Dermis blood vessel endothelial cell (primary cell): ENCODE data around the gene LTB. TPM values are rescaled to one million over a fixed set of nuclear protein-coding genes. Genes with fewer than 3 reads are reported as not detected.
"Not testable (repeated sequence)": the region's sequence is repeated elsewhere in the genome, so short reads cannot be mapped to it uniquely, and the experiment has no call there.

Source experiments
- DNase-seq: peaks from one replicate; pipeline ENCODE4 v3.0.0; 2010
- total RNA-seq: library from RNA; depleted of rRNA; stranded (reverse); fragments of >200 nt; gene quantifications from 2 replicates; pipeline ENCODE4 v1.2.3, GENCODE V29; 2014

LTB gene
- total RNA-seq, 1 donor from 2014 or later: 30.5 TPM

DNA sequence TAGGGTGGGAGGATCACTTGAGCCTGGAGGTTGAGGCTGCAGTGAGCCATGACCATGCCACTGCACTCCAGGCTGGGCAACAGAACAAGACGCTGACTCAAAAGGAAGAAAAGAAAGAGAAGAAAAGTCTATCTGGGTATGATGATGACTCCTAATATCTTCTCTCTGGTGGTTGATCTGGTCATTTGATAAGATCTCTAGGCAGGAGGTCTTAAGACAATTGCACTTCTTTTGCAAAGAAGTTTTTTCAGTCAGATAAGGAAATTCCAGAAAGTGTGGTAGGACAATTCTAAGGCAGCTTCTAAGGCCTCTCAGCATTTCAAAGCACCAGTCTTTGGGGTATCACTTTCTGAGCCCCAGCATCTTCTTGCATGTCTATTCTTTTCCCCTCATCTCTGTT is 25.1 kb upstream of the LTB start:
- no peak for DNase-seq

DNA sequence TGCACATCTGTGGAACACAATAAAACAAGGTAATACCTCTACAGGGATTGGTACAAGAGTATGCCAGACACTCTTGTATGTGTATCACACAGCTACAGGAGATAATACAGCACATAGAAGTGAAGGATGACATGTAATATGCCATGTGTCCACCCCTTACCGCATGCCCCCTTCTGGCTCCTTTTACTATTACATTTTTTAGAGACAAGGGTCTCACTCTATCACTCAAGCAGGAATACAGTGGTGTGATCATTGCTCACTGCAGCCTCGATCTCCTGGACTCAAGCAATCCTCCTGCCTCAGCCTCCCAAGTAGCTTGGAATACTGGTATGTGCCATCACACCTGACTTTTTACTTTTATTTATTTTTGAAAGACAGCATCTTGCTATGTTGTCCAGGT is 14.8 kb upstream of the LTB start:
- peak; percentile 73 for DNase-seq

DNA sequence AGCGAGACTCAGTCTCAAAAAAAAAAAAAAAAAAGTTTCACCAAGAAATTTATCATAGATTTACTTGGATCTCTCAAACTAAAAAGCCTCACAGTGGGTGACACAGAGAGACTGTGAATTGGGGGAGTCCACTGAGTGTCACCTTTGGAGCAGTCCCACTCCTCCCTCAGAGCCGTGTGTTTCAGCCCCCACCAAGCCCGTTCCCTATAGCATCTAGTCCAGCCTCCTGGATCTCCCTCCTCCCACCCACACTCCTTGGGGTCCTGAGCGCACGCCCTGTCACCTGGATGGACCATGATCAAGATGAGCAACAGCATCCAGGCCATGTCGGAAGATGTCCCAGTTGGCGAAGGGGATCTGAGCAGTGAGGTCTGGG is 10.2 kb upstream of the LTB start:
- no peak for DNase-seq

DNA sequence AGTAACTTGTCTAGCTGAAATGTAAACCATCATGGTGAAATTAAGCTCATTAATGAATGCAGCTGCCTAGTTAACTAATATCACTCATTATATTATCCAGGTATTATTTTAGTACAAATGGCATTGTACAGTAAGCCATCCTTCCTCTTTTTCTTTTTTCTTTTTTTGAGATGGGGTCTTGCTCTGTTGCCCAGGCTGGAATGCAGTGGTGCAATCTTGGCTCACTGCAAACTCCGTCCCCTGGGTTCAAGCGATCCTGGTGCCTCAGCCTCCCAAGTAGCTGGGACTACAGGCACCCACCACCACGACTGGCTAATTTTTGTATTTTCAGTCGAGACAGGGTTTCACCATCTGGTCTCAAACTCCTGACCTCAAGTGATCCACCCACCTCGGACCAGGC is 8.5 kb upstream of the LTB start:
- not testable (repeated sequence) for DNase-seq

DNA sequence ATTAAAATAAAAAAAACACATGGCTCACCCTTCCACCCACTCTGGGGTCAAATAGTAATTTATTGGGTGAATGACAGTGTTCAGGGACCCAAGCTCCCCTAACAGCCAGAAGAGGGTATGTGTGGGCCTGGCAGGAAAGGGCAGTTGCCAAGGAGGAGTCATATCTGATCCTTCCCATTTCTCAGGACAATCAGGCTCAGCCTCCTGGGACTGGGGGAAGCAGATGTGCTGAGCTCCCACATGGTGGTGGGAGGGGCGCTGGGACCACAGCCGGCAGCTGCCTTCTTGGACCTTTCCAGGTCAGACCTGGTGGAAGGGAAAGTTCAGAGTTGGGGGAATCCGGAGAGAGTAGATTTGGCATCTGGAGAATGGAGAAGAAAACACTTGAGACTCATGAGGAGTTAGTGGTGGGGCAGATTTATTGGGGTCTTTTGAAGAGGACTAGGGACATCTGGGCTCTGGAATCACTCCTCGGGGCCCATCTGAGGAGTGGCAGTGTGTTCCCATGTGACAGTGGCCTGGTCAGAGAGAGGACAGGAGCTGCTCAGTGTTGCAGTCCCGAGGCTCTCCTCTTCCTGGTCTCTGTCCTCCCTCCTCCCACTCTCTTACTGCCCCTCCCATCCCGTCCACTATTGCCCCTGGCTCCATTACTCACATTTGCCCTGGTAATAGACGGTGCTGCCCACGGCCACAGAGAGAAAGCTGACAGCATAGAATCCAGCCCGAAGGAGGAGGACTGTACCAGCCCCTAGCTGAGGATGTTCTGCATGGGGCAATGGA is 6.8 kb upstream of the LTB start:
- peak; percentile 42 for DNase-seq

DNA sequence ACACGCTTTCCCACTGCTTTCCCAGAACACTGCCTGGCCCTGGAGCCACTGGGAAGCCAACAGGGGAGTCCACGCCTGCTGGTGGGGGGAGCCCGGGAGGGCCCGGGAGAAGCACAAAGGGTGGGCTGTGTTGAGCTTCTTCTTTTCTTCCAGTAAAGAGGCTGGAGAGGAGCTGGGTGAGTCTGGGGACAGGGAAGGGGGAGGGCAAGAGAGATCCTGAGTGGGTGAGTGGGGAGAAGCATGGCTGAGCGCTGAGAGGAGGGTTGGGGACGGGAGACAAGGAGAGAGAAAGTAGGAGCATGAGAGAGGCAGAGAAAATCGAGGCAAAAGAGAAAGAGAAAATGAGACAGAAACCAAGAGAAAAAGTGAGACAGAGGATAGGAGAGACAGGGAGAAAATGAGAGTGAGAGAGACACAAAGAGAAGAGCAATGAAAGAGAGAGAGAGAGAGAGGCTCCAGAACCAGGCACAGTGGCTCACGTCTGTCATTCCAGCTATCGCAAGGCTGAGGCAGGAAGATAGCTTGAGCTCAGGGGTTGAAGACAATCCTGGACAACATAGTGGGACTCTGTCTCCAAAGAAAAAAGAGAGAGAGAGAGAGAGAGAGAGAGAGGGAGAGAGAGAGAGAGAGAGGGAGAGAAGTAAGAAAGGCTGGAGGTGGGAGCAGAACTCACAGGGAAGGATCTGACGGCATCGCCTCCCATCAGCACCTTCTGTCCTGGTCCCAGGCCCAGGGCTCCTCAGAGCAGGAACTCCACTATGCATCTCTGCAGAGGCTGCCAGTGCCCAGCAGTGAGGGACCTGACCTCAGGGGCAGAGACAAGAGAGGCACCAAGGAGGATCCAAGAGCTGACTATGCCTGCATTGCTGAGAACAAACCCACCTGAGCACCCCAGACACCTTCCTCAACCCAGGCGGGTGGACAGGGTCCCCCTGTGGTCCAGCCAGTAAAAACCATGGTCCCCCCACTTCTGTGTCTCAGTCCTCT is 5.9 kb upstream of the LTB start:
- no peak for DNase-seq

DNA sequence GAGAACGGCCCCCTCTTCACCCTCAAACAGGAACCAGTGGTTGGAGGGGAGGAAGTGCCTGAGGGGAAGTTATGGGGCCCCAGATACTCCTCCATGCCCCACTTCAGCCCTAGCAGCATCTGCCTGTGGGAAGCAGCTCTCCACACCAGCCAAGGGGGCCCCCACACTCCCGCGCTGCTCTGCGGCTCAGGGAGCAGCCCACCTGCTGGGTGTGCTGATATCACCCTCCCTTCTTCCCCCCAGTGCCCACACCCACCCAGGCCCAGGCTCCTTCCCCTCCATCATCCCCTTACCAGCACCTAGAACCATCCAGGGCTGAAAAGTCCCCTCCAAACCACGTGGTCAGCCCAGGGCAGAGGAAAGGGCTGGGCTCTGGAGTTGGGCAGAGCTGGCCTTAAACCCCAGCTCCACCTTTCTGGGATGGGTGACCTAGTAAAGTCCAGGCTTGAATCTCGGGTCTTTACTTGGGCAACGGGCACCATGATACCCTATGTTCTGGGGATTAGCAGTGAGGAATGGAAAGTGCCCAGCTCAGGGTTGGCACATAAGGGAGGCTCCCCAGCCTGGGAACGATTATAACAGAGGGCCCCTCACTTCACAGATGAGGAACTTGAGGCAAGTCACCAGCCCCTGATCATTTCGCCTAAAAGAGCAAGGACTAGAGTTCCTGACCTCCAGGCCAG is 4.5 kb upstream of the LTB start:
- no peak for DNase-seq

DNA sequence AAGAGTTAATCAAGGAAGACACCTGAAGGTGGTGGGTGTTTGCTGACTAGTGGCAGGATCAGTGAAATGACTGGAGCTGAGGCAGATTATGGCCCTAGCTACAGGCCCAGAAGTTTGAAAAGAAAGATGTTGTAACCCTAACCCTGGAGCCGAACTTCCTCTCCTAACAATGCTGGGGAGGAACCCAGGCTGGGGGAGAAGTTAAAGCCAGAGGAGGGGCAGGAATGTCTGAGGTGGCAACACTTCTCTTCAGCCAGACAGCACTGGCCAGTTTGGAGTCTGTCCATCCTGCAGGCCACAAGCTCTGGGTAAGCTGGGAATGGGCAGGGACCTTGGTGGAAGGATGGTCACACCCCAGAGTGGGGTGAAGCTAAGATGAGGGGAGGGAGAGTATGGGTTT is 3.8 kb upstream of the LTB start, which contains the start of gene LST1:
Gene LST1, plus strand, starts transcription at position 270 of the 400 bp plus-strand sequence. CDS start 1,023 bp downstream, outside the sequence.
- no peak for DNase-seq

DNA sequence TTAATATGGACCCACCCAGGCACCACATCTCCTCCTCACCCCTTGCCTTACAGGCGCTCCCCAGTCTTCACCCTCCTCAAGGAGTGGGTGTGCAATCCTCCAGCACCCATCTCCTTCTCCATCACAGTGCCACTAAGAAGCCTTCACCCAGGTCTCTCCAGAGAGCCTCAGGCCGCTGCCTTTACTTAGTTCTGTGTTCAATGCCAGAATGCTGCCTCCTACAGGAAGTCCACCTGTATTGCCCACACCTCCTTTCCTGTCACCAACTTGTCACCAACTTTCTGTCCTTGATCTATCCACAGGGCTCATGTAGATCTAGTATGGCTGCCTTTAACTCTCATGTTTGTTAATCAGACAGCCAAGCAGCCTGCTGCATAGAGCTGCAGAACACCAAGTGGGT is 3.3 kb upstream of the LTB start:
- DNase-seq: peak; percentile 33

DNA sequence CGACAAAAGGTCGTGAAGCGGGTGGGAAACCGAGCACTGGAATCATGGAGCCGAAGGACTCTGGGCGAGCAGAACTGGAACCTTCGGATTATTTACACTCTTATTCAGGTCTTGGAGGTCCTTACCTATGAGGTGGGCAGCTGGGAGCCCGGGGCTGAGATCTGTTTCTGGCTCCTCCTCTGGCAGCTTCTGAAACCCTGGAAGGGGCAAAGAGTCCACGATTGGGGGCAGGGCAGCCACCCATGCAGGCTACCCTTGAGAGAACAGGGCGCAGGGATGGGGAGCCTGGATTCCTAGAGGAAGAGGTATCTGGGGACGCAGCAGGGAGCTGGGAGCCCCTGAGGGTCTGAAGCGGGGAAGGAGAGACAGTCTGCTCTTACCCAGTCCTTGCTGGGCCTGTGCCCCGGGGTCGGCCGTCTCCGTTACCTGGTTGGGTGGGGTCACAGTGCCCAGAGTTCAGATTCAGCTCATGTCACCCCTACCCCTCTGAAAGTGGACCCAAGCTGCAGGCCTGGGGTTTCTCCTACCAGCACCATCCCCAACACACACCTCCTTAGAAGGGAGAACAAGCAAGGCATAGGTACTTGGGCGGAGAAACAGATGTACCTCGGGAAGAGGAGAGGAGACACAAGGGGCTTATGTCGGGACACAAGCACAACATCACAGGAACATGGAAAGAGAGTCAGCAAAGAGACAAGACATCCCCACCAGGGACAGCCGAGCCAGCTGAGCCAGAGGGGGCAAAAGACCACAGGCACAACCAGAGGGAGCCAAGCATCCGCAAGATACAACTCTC is 592 bp downstream of the LTB start:
- DNase-seq: peak; percentile 37

DNA sequence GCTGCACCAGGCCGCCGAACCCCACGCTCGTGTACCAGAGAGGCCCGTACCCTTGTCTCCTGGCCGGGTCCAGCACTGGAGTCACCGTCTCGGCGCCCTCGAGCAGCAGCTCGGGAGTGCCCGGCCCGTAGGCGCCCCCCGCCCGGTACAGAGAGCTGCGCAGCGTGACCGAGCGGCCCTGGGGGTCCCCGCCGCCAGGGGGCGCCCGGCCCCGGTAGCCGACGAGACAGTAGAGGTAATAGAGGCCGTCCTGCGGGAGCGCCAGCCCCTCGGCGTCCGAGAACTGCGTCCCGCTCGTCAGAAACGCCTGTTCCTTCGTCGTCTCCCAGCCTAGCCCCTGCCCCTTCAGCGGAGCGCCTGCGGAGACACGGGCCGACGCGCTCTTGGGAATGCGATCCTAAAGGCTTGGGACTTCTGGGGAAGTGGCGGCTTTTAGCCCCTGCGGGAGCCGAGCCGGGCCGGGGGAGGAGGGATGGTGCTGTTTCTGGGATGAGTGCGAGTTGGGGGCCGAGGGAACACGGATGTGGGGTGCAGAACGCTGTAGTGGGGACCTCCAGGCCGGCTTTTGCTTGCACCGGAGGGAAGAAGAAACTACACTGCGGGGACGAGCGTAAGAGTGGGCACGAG is 1.3 kb downstream of the LTB start:
- DNase-seq: peak; percentile 91

DNA sequence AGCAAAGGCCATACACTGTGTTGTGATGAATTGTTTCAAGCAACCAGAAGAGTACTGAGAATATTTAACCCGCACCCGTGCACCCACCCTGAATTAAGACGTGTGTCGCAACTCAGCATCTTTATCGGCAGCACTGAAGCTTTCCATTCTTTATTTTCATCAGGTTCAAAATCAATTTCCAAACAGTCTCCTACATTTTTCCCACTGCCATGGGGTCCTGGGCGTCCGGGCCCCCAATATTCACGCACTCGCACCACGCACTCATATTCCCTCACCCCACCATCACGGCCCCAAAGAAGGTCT is 1.8 kb downstream of the LTB start:
- no peak for DNase-seq

DNA sequence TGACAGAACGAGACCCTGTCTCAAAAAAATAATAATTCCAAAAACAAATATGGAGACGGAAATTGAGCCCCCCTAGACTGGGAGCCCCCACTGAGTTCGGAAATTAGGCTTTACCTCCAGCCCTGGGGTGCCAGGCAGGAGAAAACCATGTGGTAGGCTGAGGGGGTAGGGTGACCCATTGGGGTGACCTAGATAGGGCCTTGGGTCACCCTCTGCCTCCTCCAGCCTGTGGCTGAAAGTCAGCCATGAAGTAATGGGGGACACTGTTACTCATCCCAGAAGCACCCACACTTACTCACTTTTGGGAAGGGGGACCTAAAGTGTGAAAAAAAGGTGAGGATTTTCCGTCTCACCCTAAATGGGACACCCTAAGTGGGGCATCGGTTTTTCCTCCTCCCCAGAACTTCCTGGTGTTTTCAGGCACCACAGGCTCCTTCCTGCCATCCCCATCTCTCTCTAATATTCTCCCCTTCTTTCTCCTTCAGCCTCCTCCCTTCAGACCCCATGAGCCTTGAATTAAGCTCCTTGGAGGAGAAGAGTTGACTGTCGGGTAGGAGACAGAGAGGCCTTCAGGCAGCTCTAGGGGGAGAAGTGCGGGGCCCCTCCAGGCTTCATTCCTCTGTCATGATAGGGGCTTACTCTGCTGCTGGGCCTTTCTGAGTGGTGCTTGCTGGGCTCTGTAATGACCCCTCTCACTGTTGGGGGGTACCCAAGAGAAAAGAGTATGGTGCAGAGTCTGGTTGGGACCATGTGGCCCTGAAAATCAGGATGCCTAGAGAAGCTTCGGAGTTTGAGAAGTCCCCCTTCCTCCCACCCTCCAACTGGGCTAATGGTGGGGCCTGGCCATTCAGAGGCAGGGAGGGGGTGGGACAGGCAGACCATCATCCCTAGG is 2.4 kb downstream of the LTB start:
- no peak for DNase-seq

DNA sequence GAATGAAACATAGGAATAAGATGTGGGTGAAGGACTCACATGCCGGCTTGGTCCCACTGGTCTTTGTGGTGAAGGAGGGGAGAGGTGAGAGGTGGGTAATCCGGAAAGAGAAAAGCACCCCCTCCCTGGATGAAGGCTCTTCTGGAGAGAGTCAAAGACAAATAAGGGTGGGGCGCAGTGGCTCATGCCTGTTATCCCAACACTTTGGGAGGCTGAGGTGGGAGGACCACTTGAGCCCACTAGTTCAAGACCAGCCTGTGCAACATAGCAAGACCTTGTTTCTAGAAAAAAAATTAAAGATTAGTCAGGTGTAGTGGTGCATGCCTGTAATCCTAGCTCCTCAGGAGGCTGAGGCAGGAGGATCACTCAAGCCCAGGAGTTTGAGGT is 3.1 kb downstream of the LTB start:
- no peak for DNase-seq

DNA sequence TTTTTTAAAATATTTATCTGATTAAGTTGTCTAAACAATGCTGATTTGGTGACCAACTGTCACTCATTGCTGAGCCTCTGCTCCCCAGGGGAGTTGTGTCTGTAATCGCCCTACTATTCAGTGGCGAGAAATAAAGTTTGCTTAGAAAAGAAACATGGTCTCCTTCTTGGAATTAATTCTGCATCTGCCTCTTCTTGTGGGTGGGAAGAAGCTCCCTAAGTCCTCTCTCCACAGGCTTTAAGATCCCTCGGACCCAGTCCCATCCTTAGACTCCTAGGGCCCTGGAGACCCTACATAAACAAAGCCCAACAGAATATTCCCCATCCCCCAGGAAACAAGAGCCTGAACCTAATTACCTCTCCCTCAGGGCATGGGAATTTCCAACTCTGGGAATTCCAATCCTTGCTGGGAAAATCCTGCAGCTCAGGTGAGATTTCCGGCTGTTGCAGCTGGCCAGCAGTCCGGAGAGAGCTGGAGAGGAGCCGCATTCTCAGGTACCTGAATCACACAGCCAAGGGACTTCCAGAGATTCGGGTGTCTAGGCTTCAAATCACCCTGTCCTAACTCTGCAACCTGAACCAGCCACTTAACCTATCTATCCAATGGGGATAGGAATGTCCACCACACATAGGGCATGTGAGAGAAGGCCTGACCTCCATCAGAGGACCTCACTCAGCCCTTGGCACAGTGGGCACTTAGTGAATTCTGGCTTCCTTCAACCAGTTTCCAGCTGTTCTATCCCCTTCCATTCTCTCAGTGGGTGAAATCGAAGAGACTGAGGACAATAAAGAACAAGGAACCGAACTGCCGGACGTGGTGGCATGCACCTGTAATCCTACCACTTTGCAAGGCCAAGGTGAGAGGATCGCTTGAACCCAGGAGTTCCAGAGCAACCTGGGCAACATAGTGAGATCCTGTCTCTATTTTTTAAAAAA is 3.8 kb downstream of the LTB start:
- DNase-seq: peak; percentile 22

DNA sequence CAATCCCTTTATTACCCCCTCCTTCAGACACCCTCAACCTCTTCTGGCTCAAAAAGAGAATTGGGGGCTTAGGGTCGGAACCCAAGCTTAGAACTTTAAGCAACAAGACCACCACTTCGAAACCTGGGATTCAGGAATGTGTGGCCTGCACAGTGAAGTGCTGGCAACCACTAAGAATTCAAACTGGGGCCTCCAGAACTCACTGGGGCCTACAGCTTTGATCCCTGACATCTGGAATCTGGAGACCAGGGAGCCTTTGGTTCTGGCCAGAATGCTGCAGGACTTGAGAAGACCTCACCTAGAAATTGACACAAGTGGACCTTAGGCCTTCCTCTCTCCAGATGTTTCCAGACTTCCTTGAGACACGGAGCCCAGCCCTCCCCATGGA is 4.7 kb downstream of the LTB start:
- no peak for DNase-seq

DNA sequence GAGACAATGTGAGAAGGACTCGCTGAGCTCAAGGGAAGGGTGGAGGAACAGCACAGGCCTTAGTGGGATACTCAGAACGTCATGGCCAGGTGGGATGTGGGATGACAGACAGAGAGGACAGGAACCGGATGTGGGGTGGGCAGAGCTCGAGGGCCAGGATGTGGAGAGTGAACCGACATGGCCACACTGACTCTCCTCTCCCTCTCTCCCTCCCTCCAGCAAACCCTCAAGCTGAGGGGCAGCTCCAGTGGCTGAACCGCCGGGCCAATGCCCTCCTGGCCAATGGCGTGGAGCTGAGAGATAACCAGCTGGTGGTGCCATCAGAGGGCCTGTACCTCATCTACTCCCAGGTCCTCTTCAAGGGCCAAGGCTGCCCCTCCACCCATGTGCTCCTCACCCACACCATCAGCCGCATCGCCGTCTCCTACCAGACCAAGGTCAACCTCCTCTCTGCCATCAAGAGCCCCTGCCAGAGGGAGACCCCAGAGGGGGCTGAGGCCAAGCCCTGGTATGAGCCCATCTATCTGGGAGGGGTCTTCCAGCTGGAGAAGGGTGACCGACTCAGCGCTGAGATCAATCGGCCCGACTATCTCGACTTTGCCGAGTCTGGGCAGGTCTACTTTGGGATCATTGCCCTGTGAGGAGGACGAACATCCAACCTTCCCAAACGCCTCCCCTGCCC is 5.2 kb downstream of the LTB start:
- DNase-seq: no peak

DNA sequence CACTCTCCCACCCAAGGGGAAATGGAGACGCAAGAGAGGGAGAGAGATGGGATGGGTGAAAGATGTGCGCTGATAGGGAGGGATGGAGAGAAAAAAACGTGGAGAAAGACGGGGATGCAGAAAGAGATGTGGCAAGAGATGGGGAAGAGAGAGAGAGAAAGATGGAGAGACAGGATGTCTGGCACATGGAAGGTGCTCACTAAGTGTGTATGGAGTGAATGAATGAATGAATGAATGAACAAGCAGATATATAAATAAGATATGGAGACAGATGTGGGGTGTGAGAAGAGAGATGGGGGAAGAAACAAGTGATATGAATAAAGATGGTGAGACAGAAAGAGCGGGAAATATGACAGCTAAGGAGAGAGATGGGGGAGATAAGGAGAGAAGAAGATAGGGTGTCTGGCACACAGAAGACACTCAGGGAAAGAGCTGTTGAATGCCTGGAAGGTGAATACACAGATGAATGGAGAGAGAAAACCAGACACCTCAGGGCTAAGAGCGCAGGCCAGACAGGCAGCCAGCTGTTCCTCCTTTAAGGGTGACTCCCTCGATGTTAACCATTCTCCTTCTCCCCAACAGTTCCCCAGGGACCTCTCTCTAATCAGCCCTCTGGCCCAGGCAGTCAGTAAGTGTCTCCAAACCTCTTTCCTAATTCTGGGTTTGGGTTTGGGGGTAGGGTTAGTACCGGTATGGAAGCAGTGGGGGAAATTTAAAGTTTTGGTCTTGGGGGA is 6.1 kb downstream of the LTB start:
- no peak for DNase-seq
